HEK293 (cell line): ENCODE measurements around the gene RNASEH2B.

Experiments
- CTCF ChIA-PET: fragments of 350-600 bp; formaldehyde crosslinking; extraction: SDS; loops from one replicate; lab custom pipeline; 2021; ENCODE audit warnings: antibody characterized with exemption; lab: Yijun Ruan, JAX
- POLR2A ChIA-PET: fragments of 300-600 bp; formaldehyde crosslinking; extraction: SDS; loops from one replicate; lab custom pipeline; 2020; ENCODE audit warnings: antibody characterized with exemption, inconsistent platforms; lab: Yijun Ruan, JAX
- H3K27ac ChIP-seq: fragments of 200-500 bp; sonication (Bioruptor generic); 2 replicates; pipeline ENCODE4 v1.5.1; 2014; ENCODE audit warnings: low read depth, low read length, control low read depth, inconsistent platforms; ENCODE audit errors: extremely low read depth
- H3K36me3 ChIP-seq, 2 experiments: fragments of 200-500 bp in 1 of 2; sonication (Bioruptor generic) in 1 of 2; 1 replicate in 1 of 2; 2 replicates in 1 of 2; pipeline ENCODE4 v1.5.1; 2014 to 2017; ENCODE audit warnings: inconsistent platforms in 2 of 2, low read length in 2 of 2; ENCODE audit not compliant: control insufficient read depth in 2 of 2, insufficient read depth in 1 of 2
- H3K4me1 ChIP-seq: fragments of 200-500 bp; sonication (Bioruptor generic); 2 replicates; pipeline ENCODE4 v1.5.1; 2014; ENCODE audit warnings: mild to moderate bottlenecking, low read length, inconsistent platforms; ENCODE audit not compliant: control insufficient read depth, insufficient read depth
- H3K4me3 ChIP-seq: 2 replicates; pipeline ENCODE4 v1.5.1; 2011; ENCODE audit warnings: low read depth, mild to moderate bottlenecking, control low read depth, low read length, moderate library complexity
- H3K9me3 ChIP-seq: fragments of 200-500 bp; sonication (Bioruptor generic); 2 replicates; pipeline ENCODE4 v1.5.1; 2014; ENCODE audit warnings: low read depth, low read length, inconsistent platforms; ENCODE audit not compliant: control insufficient read depth, insufficient read depth
- AEBP2 ChIP-seq: fragments of 450-650 bp; formaldehyde crosslinking; IDR thresholded peaks from 2 replicates; pipeline ENCODE4 v1.5.1; 2016; ENCODE audit warnings: missing biosample characterization, missing genetic modification characterization, borderline replicate concordance
- EGR2 ChIP-seq: fragments of 450-650 bp; formaldehyde crosslinking; IDR thresholded peaks from 2 replicates; pipeline ENCODE4 v1.5.1; 2016; ENCODE audit warnings: low read depth, missing biosample characterization, missing genetic modification characterization
- HOXC10 ChIP-seq: sonication (generic); formaldehyde crosslinking; IDR thresholded peaks from 2 replicates; pipeline ENCODE4 v1.8.1; 2023; ENCODE audit warnings: mild to moderate bottlenecking, missing genetic modification reagents
- KLF10 ChIP-seq: fragments of 450-650 bp; IDR thresholded peaks from 2 replicates; pipeline ENCODE4 v1.5.1; 2018; ENCODE audit warnings: missing biosample characterization, mild to moderate bottlenecking, missing genetic modification characterization
- PRDM1 ChIP-seq: fragments of 450-650 bp; formaldehyde crosslinking; IDR thresholded peaks from 2 replicates; pipeline ENCODE4; 2016; ENCODE audit warnings: missing biosample characterization, missing genetic modification characterization
- PRDM10 ChIP-seq: fragments of 450-650 bp; formaldehyde crosslinking; IDR thresholded peaks from 2 replicates; pipeline ENCODE4 v1.5.1; 2016; ENCODE audit warnings: missing biosample characterization, missing genetic modification characterization
- ZBTB10 ChIP-seq: fragments of 450-650 bp; formaldehyde crosslinking; IDR thresholded peaks from 2 replicates; pipeline ENCODE4 v1.5.1; 2016; ENCODE audit warnings: missing biosample characterization, missing genetic modification characterization
- ZBTB17 ChIP-seq: fragments of 450-650 bp; formaldehyde crosslinking; IDR thresholded peaks from 2 replicates; pipeline ENCODE4 v1.5.1; 2016; ENCODE audit warnings: missing biosample characterization, missing genetic modification characterization
- ZBTB20 ChIP-seq: fragments of 450-650 bp; formaldehyde crosslinking; IDR thresholded peaks from 2 replicates; pipeline ENCODE4 v1.5.1; 2016; ENCODE audit warnings: missing biosample characterization, missing genetic modification characterization
- ZBTB8A ChIP-seq: fragments of 450-650 bp; formaldehyde crosslinking; IDR thresholded peaks from 2 replicates; pipeline ENCODE4 v1.5.1; 2016; ENCODE audit warnings: missing biosample characterization, missing genetic modification characterization
- ZNF138 ChIP-seq: fragments of 450-650 bp; formaldehyde crosslinking; IDR thresholded peaks from 2 replicates; pipeline ENCODE4 v1.5.1; 2016; ENCODE audit warnings: missing biosample characterization, missing genetic modification characterization, borderline replicate concordance
- ZNF16 ChIP-seq: fragments of 450-650 bp; formaldehyde crosslinking; IDR thresholded peaks from 2 replicates; pipeline ENCODE4 v1.5.1; 2016; ENCODE audit warnings: low read depth, missing biosample characterization, missing genetic modification characterization
- ZNF214 ChIP-seq: fragments of 450-650 bp; formaldehyde crosslinking; IDR thresholded peaks from 2 replicates; pipeline ENCODE4 v1.5.1; 2017; ENCODE audit warnings: missing biosample characterization, mild to moderate bottlenecking, missing genetic modification characterization, borderline replicate concordance
- ZNF335 ChIP-seq: fragments of 450-650 bp; formaldehyde crosslinking; conservative IDR thresholded peaks from 2 replicates; pipeline ENCODE4 v1.5.1; 2016; ENCODE audit warnings: missing biosample characterization, missing genetic modification characterization
- ZNF391 ChIP-seq: fragments of 450-650 bp; formaldehyde crosslinking; IDR thresholded peaks from 2 replicates; pipeline ENCODE4 v1.5.1; 2016; ENCODE audit warnings: low read depth, missing biosample characterization, missing genetic modification characterization, borderline replicate concordance
- ZNF488 ChIP-seq: fragments of 450-650 bp; formaldehyde crosslinking; IDR thresholded peaks from 2 replicates; pipeline ENCODE4 v1.5.1; 2016; ENCODE audit warnings: missing biosample characterization, missing genetic modification characterization
- ZNF501 ChIP-seq: fragments of 450-650 bp; formaldehyde crosslinking; IDR thresholded peaks from 2 replicates; pipeline ENCODE4 v1.5.1; 2016; ENCODE audit warnings: missing biosample characterization, missing genetic modification characterization
- ZNF513 ChIP-seq: fragments of 450-650 bp; IDR thresholded peaks from 2 replicates; pipeline ENCODE4 v1.5.1; 2018; ENCODE audit warnings: missing biosample characterization, missing genetic modification characterization
- ZNF555 ChIP-seq: fragments of 450-650 bp; formaldehyde crosslinking; conservative IDR thresholded peaks from 2 replicates; pipeline ENCODE4 v1.5.1; 2017; ENCODE audit warnings: missing biosample characterization, mild to moderate bottlenecking, missing genetic modification characterization, inconsistent platforms
- ZNF580 ChIP-seq: fragments of 450-650 bp; formaldehyde crosslinking; IDR thresholded peaks from 2 replicates; pipeline ENCODE4 v1.5.1; 2016; ENCODE audit warnings: missing biosample characterization, missing genetic modification characterization
- ZNF621 ChIP-seq: fragments of 450-650 bp; formaldehyde crosslinking; IDR thresholded peaks from 2 replicates; pipeline ENCODE4 v1.5.1; 2017; ENCODE audit warnings: missing biosample characterization, missing genetic modification characterization
- ZNF626 ChIP-seq: fragments of 450-650 bp; sonication (Bioruptor Pico); formaldehyde crosslinking; IDR thresholded peaks from 2 replicates; pipeline ENCODE4 v1.5.1; 2018; ENCODE audit warnings: missing biosample characterization, missing genetic modification characterization, inconsistent platforms
- ZNF777 ChIP-seq: fragments of 450-650 bp; formaldehyde crosslinking; IDR thresholded peaks from 2 replicates; pipeline ENCODE4 v1.5.1; 2017; ENCODE audit warnings: missing biosample characterization, missing genetic modification characterization, borderline replicate concordance

The RNASEH2B gene

GRCh38 chr13:50955798-50956197 lies 46.2 kb downstream of the RNASEH2B start:
- Histone ChIP-seq H3K27ac (no peak overlapping the region), H3K9me3 (no peaks in the 10 kb centered on the region), H3K4me3 (no peak overlapping the region), H3K4me1 (no peaks in the 10 kb centered on the region), H3K36me3 (peaks cover 0 to 10% of the 10 kb centered on the region in 2 experiments; a peak in 2 of 3 replicates)
- POLR2A ChIA-PET = no interaction called here
- TF ChIP-seq PRDM1 (tag by site-specific recombination) (no peak), ZNF580 (tag by site-specific recombination) (no peak), ZNF621 (tag by site-specific recombination) (no peak), PRDM10 (tag by site-specific recombination) (peak; percentile 70), ZBTB8A (no peak), ZNF16 (no peak)
- CTCF ChIA-PET = no interaction called here

GRCh38 chr13:50957620-50958019 lies 48.0 kb downstream of the RNASEH2B start:
- no peak overlapping the region for H3K27ac ChIP-seq
- peaks cover 0 to 11% of the 10 kb centered on the region in 2 experiments; a peak in 2 of 3 replicates for H3K36me3 ChIP-seq
- no peak overlapping the region for H3K4me3 ChIP-seq
- TF ChIP-seq ZNF488 (tag by site-specific recombination) (no peak), ZBTB20 (no peak), ZNF626 (no peak), ZBTB10 (tag by site-specific recombination) (no peak), ZBTB17 (no peak), KLF10 (no peak), ZNF555 (tag by site-specific recombination) (no peak), HOXC10 (CRISPR knock-in tag) (no peak), ZNF138 (no peak), ZNF214 (tag by site-specific recombination) (no peak)
- POLR2A ChIA-PET = no interaction called here
- H3K9me3 ChIP-seq = no peaks in the 10 kb centered on the region
- no peaks in the 10 kb centered on the region for H3K4me1 ChIP-seq
- CTCF ChIA-PET = no interaction called here

- peaks cover 0 to 23% of the 10 kb centered on the region in 2 experiments; a peak in 2 of 3 replicates for H3K36me3 ChIP-seq
- no peak overlapping the region for H3K27ac ChIP-seq
- ChIA-PET POLR2A (no interaction called here), CTCF (interaction anchor here (1.7 to 2.0 kb wide), 2 partner anchors 11 to 100 kb away, joined by 4 to 6 read pairs; no protein-coding TSS in a partner anchor)
- H3K9me3 ChIP-seq = no peaks in the 10 kb centered on the region
- H3K4me3 ChIP-seq = no peak overlapping the region
- H3K4me1 ChIP-seq = no peaks in the 10 kb centered on the region
- TF ChIP-seq ZNF777 = no peak
- TF ChIP-seq EGR2 = no peak
- no peak for TF ChIP-seq ZNF501 (tag by site-specific recombination)
- TF ChIP-seq ZNF335 (tag by site-specific recombination) = no peak
- no peak for TF ChIP-seq AEBP2 (tag by site-specific recombination)
- TF ChIP-seq ZNF513 = no peak
- TF ChIP-seq ZNF391 = no peak
These were observed 60.1 kb downstream of the RNASEH2B start for GRCh38 chr13:50969691-50970090.
